ENCODE results near the gene GALNT6. TPM values are rescaled to one million over a fixed set of nuclear protein-coding genes. Genes with fewer than 3 reads are reported as not detected.

Gene GALNT6
- total and polyA plus RNA-seq, 9 of the 15 experiments (the other 6 are each of a cell fraction or from before 2014, with no cell fraction given), result 1.5 to 8.6 (median 5.1) TPM

GRCh38 chr12:51424662-51425539 lies 33.7 kb upstream of the GALNT6 start, which contains the start of gene SLC4A8 (continued):
- TF ChIP-seq REST (IDR thresholded peaks at IDR 0.05; ENCODE audit: borderline replicate concordance) (peak; percentile 61), REST (CRISPR knock-in tag; IDR thresholded peaks at IDR 0.05; ENCODE audit: low read depth) (no peak), CTCF (IDR thresholded peaks at IDR 0.05 in 2 of 3, conservative IDR thresholded peaks at IDR 0.05 in 1 of 3; ENCODE audit: insufficient read depth in 2 of 3, low read depth in 1 of 3, low read length in 3 of 3) (peak; percentile 66 to 81 (median 79)), COPS2 (conservative IDR thresholded peaks at IDR 0.05) (no peak), VEZF1 (CRISPR knock-in tag; IDR thresholded peaks at IDR 0.05) (peak; percentile 53), CTBP1 (IDR thresholded peaks at IDR 0.05; ENCODE audit: borderline replicate concordance) (peak; percentile 86), CTCFL (IDR thresholded peaks at IDR 0.05; ENCODE audit: borderline replicate concordance, insufficient read depth, low read depth, low read length, poor library complexity, severe bottlenecking) (peak; percentile 89), ZNF395 (CRISPR knock-in tag; IDR thresholded peaks at IDR 0.05) (no peak), ESRRA (IDR thresholded peaks at IDR 0.05; ENCODE audit: borderline replicate concordance, low read depth) (peak; percentile 95), KDM1A (IDR thresholded peaks at IDR 0.05) (peak; percentile 68 to 77; a peak in 3 of 4 replicates)
